SH-SY5Y (cell line): ENCODE data around the gene KIAA0232.

Experiments used
- GATA2 ChIP-seq: IDR thresholded peaks from 2 replicates; pipeline ENCODE4 v1.6.1; 2011; ENCODE audit warnings: mild to moderate bottlenecking, low read depth, low read length
- GATA3 ChIP-seq: IDR thresholded peaks from 2 replicates; pipeline ENCODE4 v1.6.1; 2011; ENCODE audit warnings: low read depth, mild to moderate bottlenecking, low read length, moderate library complexity

KIAA0232 gene

GRCh38 chr4:6767748-6768538, 14.6 kb upstream of the KIAA0232 start:
- TF ChIP-seq GATA2 (no peak), GATA3 (no peak)

GRCh38 chr4:6768539-6768905, 14.0 kb upstream of the KIAA0232 start:
- TF ChIP-seq GATA2, result no peak
- TF ChIP-seq GATA3, result no peak

DNA sequence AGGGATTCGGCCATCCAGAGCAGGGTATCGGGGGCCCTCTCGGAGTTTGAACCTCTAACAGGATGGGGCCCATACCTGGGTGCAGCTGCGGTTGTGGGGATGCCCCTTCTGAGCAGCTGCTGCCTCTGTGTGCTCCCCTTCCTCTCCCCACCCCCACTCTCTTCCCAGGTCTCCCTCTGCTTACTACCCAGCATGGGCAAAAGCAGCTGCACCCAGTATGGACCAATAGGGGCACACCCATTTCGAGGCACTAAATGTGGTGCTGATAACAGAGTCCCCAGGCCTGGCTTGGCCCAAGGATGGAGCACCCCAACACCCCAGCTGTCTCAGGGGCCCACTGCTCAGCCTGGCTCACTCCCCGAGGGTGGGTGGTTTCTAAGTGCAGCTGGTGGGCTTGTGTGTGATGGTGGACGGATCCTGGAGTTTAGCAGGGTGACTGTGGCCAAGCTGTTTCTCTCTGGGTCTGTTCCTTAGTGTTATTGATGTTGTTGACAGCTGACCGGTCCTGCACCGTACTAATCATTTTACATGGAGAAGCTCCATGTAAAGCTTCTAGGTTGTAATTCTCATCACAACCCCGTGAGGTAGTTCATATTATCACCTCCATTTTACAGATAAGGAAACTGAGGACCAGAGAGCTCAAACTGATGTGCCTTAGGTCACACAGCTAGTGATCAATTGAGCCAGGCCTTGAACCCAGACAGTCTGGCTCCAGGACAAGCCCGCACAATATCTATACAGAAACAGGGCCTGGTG, 13.1 kb upstream of the KIAA0232 start:
- TF ChIP-seq GATA2, result no peak
- no peak for TF ChIP-seq GATA3

DNA sequence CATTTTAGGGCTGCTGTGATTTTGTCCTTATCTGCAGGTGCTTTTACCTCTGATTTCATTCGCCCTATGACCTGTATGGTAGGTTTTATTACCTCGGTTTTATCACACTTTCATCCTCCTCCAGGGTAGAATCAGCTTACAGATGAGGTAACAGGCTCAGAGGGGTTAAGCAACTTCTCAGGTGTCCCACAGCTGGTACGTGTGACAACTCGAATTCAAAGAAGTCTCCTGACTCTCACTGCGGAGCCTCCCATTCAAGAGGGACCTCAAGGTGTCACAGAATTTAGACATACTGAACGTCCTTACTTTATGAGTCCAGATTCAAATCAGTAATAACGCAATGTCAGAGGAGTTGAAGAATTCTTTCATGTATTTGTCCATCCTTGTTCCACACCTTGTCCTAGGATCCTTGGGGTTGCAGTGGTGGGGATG, 12.5 kb upstream of the KIAA0232 start:
- no peak for TF ChIP-seq GATA2
- TF ChIP-seq GATA3, result no peak

DNA sequence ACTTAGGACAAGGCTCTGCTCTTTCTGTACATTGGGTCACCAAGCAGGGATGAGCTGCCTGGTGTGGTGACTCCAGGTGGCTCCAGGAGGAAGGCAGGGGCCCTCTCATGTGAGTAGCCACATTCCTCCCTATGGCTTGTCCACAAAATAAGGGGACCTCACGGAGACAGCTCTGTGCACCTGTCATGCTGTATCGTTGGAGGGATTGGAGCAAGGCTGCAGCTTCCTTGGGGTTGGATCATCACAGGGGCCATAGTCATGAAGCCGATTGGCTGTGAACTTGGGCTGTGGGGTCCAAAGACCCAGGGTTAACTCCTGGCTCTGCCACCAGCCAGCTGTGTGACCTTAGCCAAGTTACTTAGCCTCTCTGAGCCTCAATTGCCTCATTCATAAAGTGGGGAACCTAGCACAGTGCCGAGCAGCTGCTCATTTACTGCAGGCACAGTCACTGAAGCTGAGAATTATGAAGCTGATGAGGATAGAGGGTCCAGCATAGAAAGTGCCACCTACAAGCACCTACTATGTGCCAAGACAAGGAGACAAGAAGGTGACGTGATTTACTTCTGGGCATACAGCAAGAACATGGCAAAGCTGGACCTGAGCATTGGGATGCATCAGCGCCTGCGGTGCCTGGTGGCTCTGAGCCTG, 11.8 kb upstream of the KIAA0232 start:
- TF ChIP-seq GATA3 (no peak), GATA2 (no peak)

DNA sequence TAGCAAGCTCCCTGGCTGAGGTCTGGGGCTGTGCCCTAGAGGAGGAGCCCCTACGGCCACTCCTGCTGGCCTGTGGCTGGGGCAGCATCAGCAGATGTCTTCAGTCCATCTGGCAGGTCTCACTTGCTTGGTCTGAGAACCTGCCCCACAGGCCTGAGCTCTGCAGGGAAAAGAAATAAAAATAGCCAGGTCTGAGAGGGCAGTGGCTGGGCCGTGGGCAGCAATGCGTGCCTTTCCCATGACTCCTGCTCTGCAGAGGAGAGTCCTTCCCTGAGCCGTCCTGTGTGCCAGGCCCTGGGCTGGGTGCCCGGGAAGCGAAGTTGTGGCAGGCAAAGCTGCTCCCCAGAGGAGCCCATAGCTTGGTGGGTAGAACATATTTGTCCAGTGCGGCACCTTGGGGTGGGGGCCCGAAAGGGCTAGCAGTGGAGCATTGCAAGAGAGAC, 11.3 kb upstream of the KIAA0232 start:
- TF ChIP-seq GATA2, result no peak
- TF ChIP-seq GATA3, result no peak

GRCh38 chr4:6772223-6772928, 10.2 kb upstream of the KIAA0232 start:
- no peak for TF ChIP-seq GATA3
- TF ChIP-seq GATA2, result no peak

- no peak for TF ChIP-seq GATA2
- no peak for TF ChIP-seq GATA3
Measured at GRCh38 chr4:6773106-6773505, 9.4 kb upstream of the KIAA0232 start.

- TF ChIP-seq GATA2, result no peak
Measured at GRCh38 chr4:6773616-6774540, 8.6 kb upstream of the KIAA0232 start.

- TF ChIP-seq GATA2 (no peak), GATA3 (no peak)
Measured at GRCh38 chr4:6775746-6776145, 6.8 kb upstream of the KIAA0232 start.

DNA sequence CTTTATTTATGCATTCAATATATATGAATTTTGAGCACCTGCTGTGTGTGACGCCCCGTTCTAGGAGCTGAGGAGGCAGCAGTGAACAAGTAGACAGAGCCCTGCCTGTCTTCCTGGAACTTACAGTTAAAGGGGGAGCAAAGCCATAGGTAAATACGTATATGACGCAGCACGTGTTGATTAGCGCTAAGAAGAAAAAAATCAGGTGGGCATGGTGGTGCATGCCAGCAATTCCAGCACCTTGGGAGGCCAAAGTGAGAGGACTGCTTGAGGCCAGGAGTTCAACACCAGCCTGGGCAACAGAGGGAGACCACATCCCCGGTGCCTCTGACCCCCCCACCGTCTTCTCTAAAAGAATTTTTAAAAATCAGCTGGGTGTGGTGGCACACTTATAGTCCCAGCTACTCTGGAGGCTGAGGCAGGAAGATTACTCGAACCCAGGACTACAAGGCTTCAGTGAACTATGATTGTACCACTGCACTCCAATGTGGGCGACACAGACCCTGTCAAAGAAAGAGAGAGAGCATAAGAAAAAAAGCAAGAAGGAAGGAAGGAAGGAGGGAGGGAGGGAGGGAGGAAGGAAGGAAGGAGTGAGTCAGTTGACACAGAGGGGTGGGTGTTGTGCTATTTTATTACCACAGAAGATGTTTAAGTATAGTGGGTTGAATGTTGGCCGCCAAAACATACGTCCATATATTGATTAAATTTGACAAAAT, 5.4 kb upstream of the KIAA0232 start:
- TF ChIP-seq GATA2, result no peak
- no peak for TF ChIP-seq GATA3

DNA sequence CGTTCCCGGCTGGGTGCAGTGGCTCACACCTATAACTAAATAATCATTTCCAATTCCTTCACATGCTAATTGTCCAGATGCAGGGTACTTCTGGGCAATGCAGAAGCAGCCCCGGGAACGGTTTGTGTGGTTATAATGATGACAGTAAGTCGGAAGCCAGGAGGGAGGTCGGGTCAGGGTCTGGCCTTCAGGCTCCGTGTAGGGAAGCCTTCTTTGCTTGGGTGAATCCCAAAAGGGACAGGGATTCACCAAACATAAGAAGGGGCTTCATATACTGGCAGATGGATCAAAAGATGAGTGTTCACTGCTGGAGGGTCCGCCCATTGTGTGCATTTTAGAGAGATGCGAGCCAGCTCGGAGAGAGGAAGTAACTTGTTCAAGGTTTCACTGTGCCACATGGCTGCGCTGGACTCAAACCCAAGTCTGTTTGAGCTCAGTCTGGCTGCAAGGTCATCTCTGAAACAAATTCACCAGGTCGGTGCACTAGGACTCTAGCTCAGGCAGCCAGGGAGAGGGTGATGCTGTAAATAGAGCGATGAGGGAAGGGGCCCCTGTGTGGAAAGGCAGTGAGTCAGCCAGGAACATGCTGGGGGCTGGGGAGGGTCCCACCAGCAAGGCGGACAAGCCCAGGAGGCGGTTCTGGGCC, 4.8 kb upstream of the KIAA0232 start:
- no peak for TF ChIP-seq GATA2
- no peak for TF ChIP-seq GATA3
